ENCODE results near the gene THSD1.

THSD1 gene

DNA sequence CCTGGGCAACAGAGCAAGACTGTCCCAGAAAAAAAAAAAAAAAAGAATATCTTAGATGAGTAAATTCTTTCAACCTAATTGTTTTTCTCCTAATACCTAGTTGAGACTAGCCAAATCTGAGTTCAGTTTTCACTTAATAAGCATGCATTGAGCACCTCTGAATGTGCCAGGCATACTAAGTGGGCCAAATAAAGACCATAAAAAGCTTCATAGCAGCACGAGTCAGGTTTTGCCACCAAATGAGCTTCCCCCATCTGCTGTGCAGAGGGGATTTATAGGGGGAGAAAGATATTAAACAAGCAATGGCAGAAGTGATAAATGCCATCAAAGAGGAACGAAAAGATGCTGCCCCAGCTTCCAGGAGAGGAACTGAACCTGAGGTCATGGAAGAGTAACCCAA, 11.4 kb downstream of the THSD1 start:
- H3K27ac ChIP-seq = no peak overlapping the region
- TF ChIP-seq, protein P1, sequence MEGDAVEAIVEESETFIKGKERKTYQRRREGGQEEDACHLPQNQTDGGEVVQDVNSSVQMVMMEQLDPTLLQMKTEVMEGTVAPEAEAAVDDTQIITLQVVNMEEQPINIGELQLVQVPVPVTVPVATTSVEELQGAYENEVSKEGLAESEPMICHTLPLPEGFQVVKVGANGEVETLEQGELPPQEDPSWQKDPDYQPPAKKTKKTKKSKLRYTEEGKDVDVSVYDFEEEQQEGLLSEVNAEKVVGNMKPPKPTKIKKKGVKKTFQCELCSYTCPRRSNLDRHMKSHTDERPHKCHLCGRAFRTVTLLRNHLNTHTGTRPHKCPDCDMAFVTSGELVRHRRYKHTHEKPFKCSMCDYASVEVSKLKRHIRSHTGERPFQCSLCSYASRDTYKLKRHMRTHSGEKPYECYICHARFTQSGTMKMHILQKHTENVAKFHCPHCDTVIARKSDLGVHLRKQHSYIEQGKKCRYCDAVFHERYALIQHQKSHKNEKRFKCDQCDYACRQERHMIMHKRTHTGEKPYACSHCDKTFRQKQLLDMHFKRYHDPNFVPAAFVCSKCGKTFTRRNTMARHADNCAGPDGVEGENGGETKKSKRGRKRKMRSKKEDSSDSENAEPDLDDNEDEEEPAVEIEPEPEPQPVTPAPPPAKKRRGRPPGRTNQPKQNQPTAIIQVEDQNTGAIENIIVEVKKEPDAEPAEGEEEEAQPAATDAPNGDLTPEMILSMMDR (IDR thresholded peaks at IDR 0.05) = no peak
- no peak for TF ChIP-seq ZFX (IDR thresholded peaks at IDR 0.05; ENCODE audit: borderline replicate concordance)

DNA sequence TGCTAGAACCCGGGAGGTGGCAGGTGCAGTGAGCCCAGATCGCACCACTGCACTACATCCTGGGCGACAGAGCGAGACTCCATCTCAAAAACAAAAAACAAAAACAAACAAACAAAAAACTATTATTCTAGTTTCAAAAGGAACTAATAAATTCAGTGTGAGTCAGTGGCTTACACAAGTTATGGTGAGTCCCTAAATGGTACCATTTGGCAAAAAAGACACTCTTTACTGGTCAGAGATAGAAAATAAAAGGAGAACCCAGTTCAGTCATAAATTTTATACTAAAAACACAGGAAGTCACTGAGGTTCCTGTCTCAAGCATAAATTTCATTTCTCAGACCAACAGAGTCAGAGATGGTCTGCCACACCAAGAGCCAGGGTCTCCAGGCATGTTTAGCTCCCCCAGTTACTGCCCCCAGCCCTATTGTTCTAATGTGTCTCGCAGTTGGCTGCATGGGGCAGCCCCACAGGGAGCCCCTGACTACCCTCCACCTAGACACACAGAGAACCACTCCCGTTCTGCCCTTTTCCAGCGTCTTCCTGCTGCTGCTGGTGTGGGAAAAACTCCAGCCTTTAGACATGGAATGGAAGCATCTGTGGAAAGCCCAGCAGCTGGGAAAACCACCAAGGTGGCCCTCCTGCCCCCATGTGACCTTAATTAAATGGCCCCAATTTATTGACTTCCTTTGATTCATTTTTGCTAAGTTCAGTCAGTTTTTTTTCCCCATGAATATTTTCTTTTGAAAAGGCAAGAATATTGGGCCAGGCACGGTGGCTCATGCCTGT, 12.2 kb downstream of the THSD1 start:
- no peak for TF ChIP-seq ZFX (IDR thresholded peaks at IDR 0.05; ENCODE audit: borderline replicate concordance)
- TF ChIP-seq, protein P1 (IDR thresholded peaks at IDR 0.05) = no peak
- no peak overlapping the region; the same call in 1 of the 2 replicates for H3K27ac ChIP-seq

DNA sequence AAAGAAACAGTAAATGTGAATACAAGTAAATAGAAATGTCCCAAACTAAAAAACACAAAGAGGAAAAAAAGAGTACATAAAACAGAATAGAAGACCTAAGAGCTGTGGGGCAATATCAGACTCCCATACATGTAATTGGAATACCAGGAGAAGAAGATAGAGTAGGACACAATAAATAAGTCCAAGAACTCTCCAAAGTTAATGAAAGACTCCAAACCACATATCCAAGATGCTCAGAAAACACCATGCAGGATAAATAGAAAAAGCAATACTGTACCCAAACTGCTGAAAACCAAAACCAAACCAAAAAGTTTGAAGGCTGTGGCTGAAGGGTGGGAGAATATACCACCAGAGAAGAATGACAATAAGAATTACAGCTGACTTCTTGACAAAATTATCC, 18.3 kb downstream of the THSD1 start:
- TF ChIP-seq, protein P1 (IDR thresholded peaks at IDR 0.05) = no peak
- TF ChIP-seq ZFX (IDR thresholded peaks at IDR 0.05; ENCODE audit: borderline replicate concordance) = no peak
- no peak overlapping the region for H3K27ac ChIP-seq

DNA sequence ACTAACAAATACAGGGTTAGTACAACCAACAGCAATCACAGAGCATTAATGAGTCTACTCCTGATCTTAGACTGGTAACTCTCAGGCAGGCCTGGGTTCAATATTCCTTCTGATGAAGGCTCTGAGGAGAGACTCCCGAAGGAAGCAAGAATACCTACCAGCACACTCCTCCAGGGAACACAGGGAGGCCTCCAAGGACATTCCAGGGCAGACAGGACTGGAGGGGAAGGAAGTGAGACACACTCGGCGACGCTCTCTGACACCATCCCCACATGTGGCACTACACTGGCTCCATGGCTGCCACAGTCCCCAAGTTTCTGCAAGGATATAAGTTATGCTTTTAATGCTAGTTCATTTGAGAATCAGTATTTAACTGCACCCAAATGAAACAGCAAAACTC, 20.1 kb downstream of the THSD1 start:
- TF ChIP-seq, protein P1 (IDR thresholded peaks at IDR 0.05) = no peak
- TF ChIP-seq ZFX (IDR thresholded peaks at IDR 0.05; ENCODE audit: borderline replicate concordance) = no peak
- H3K27ac ChIP-seq = no peak overlapping the region

DNA sequence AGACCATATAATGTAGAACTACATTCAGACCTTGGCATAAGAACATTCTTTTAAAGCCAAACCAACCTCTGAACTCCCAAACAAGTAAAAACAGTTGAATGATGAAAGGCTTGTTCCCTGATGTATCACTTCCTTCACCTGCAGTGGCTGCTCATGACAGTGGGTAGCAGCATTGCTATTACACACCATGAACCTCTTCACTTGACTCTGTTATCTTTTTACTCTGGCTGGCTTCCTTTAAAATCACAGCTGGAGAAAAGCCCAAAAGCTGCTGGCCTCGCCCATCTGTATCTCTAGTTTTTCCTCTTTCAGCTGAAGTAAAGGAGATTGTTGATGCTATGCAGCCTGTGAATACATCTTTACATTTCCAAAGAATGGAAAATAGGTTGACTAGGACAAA, 22.6 kb downstream of the THSD1 start:
- TF ChIP-seq ZFX (IDR thresholded peaks at IDR 0.05; ENCODE audit: borderline replicate concordance) = no peak
- TF ChIP-seq, protein P1 (IDR thresholded peaks at IDR 0.05) = no peak
- H3K27ac ChIP-seq = no peak overlapping the region

DNA sequence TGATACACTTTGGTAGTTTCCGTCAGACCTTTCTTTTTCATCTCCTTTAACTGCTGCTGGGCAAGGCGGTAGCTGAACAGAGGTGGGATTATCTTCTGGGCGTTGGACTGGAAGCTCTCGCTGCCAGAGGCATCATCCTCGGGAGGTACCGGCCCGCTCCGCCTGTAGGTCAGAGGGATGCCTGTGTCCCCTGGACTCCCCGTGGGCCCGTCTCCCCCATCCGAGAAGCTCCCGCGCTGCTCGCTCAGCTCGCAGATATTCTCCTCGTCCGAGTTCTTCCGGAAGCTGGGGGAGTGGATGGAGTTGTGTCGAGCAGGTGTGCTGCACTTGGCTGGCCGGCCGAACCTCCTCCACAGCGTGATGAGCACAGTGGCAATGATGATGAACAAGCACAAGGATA, 27.7 kb downstream of the THSD1 start:
- TF ChIP-seq ZFX (IDR thresholded peaks at IDR 0.05; ENCODE audit: borderline replicate concordance) = no peak
- TF ChIP-seq, protein P1 (IDR thresholded peaks at IDR 0.05) = no peak

DNA sequence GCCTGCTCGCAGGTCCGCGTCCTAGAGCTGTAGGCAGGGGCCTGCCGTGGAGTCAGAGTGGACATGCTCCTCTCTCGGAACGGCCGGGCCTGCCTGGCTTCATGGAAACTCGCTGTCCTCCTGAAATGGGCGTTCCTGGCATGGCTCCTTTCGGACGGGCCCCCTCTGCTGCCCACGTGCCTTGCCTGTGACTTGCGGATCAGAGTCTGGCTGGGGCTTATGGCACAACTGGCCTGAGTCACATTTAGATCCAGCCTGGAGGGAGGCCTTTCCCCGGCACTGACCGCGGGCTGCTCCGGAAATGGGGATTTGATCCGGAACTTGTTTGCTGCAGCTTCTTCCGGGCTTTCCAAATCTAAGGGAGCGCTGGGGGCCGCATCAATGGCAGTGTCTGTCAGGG, 28.1 kb downstream of the THSD1 start:
- no peak for TF ChIP-seq ZFX (IDR thresholded peaks at IDR 0.05; ENCODE audit: borderline replicate concordance)
- TF ChIP-seq, protein P1 (IDR thresholded peaks at IDR 0.05) = no peak
- no peak overlapping the region for H3K27ac ChIP-seq

More for the DNA sequence above, 27.7 kb downstream of the THSD1 start:
- no peak overlapping the region for H3K27ac ChIP-seq
